HG03108 (cell line): Measurements from ENCODE around the gene RFXAP.

Experiments
- ATAC-seq: cut with Tn5 transposase; IDR thresholded peaks from one replicate; pipeline ENCODE4 v1.9.1; 2021; ENCODE audit warnings: moderate library complexity; ENCODE audit not compliant: unreplicated experiment

The RFXAP gene

DNA sequence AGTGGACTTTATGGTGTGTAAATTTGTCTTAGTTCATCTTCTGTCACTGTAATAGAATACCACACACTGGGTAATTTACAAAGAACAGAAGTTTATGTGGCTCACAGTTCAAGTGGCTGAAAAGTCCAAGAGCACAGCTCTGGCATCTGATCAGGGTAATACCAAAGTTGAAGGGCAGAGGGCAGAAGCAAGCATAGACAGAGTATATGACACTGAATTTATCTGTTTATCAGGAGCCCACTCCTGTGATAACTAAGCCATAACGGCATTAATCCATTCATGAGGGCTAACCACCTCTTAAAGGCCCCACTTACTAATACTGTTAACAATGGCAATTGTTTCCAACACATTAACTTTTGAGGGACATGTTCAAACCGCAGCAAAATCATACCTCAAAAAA, 4.0 kb upstream of the RFXAP start:
- no peak for ATAC-seq

DNA sequence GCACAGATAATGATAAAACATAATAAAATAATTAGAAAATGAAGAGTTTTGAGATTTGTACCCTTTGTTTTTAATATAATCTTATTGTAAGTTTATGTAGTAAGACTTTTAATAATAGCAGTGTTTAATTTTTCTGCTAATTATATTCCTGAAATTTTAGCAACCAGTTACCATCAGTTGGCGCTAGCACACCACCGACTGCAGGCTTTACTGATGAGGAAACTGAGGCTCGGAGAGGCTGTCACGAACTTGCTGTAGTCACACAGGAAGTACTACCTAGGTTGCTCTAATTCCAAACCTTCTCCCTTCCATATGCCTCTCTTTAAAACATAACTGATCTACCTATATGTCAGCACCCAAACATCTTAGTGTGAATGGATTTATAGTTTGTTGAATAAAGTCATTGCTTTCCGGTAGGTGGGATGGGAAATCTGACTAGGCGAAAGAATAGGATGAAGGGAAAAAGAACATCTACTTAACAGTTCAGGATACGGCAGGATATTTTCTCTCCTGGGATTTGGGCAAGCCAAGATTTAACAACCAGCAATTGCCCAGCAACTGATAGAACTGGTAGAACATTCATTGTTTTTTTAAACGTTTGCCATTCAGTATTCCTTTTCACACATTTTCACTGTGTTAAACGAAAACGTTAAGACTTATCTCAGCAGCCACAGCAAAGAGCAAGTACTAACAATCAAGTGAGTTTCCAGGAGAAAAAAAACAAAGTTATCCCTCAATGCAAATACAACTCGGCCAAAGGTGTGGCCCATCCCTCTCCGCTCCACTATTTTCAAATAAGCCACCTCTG, 822 bp upstream of the RFXAP start:
- ATAC-seq, result no peak

DNA sequence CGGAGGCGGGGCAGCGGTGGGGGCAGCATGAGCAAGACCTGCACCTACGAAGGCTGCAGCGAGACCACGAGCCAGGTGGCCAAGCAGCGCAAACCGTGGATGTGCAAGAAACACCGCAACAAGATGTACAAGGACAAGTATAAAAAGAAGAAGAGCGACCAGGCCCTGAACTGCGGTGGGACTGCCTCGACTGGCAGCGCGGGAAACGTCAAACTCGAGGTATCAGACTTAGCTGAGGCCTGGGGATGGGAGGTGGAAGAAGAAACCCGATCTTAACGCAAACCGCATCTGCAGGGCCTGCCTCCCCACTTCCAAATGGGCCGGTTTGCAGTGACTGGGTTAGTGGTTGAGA, 693 bp downstream of the RFXAP start:
- ATAC-seq, result peak; percentile 6

DNA sequence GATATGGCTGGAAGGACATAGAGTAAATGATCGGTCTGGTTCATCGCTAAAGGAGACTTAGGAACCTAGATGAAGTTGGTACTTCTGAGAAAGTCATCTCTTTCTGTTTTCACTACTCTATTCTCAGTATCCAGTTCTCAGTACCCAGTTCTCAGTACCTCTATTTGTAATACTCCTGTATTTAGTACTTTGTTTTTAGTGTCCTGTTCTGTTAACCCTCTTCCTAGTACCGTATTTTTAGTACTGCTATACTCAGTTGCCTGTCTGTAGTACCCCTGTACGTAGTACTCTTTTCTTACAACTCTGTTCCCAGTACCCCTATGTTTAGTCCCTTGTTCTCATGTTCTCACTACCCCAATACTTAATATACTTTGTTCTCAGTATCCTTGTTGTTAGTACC, 1.2 kb downstream of the RFXAP start:
- peak; percentile 59 for ATAC-seq

DNA sequence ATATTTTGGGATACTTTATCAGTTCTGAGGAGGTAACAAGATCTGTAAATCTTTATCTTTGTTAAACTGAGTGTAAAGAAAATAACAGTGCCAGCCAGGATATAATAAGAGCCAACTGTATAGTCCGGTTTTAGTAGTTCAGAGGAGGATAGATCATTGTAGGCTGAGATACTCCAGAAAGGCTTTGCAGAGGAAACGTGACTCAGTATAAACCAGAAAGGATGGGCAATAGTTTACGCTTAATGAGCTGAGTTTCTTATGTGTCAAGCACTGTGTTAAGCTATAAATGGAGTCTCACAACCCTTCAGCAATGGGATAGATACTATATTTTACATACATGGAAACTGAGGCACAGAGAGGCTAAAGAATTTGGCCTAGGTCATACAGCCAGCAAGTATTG, 3.8 kb downstream of the RFXAP start:
- ATAC-seq, result no peak

DNA sequence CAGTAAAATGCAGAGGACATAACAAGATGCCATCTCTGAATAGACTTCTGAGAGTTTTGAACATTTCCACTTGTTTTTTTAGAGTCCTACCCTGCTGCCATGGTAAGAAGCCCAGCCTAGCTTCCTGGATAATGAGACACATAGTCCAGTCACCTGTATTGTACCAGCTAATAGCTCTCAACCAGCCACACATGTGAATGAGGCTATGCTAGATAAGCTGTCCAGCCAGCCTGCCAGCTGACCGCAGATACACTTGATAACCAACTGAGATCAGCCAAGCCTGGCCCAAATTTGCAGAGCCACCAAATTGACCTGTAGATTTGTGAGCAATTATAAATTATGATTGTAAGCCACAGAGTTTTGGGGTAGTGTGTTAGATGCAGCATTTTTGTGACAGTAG, 10.7 kb downstream of the RFXAP start:
- no peak for ATAC-seq

DNA sequence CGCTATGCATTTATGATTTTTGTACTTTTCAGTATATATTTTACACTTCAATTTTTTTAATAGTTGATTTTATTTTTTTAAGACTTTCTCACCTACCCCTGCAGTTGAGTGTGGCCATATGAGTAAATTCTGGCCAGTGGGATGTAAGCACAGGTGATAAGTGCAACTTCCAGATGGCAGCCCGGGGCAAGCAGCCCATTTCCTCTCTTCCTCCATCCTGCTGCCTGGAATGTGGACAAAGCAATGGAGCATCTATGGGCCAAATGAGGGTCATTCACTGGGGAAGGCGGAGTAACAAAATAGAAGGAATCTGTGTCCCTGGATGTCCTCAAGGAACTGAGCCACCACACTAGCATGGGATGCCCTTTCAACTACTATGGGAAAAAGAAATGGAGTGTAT, 12.3 kb downstream of the RFXAP start:
- ATAC-seq, result no peak

DNA sequence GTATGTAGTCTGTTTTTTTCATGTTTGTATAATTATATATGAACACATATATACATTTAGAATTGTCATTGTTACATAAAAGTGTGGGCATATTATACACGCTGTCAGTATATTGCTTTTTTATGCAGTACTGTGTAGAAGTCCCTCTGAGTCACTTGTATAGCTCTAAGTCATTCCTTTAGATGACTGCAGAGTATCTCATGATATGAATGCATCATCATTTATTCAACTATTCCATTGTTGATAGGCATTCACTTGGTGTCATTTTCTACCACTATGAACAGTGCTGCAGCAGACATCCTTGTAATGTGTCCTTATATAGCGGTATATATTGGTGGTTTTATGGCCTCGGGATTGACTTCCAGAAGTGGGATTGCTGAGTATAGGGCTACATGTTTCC, 15.3 kb downstream of the RFXAP start:
- no peak for ATAC-seq

DNA sequence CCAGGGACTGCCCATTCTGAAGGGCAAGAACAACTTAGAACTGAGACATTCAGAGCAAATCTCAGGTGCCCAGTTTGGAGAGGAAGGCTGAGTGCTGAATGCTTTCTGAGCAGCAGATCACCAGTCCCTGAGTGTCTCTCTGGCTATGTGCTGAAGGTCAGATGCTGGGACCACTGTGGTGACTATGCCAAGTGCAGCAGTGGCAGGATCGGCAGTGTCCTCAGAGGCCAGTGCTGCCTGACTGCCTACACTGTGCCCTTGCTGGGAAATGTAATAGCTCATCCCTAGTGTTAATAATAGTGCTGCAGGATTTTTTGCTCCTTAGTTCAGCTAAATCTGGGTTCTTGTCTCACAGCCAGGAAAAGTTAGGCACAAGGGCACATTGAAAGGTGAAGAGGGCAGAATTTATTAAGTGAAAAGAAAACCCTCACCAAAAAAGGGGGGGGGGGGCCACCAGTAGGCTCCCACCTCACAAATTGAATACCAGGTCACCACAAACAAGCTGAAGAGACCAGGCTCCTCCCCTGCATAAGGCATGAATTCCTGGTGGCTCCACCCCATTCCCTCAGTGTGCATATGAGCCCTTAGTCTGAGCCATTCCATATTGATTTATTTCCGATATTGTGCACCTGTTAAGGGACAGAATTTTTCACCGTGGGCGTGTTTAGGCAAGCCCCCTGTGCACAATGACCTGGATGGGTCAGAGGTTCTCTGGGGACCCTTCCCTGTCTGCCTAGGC, 18.5 kb downstream of the RFXAP start:
- ATAC-seq, result no peak

DNA sequence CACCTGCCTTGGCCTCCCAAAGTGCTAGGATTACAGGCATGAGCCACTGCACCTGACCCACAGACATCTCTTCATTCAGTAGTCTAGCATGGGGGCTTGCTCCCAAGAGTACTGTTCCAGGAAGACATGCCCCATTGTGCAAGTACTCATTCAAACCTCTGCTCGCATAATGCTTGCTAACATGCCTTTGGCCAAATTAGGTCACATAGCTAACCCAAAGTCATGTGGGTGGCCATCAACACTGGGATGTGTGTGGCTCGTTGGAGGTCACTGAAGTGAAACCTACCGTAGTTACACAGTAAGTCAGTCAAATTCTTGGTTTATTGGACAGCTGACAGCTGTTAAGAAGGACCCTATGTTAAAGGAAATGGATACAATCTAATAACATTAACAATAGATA, 20.3 kb downstream of the RFXAP start:
- ATAC-seq, result no peak

DNA sequence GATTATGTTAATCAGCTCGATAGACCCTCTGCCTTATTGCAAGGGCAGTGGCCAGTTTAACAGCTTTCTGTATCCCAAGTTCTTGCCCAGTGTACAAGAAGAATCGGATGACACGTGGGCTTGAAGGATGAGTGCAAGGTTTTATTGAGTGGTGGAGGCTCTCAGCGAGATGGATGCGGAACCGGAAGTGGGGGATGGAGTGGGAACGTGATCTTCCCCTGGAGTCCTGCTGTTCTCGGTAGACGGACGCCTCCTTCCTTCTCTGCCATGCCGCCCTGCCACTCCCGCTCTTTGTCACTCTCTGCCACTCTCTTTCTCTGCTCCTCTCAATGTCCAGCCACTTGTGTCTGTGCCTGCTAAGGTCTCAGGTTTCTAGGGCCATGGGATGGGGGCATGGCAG, 21.0 kb downstream of the RFXAP start:
- no peak for ATAC-seq

DNA sequence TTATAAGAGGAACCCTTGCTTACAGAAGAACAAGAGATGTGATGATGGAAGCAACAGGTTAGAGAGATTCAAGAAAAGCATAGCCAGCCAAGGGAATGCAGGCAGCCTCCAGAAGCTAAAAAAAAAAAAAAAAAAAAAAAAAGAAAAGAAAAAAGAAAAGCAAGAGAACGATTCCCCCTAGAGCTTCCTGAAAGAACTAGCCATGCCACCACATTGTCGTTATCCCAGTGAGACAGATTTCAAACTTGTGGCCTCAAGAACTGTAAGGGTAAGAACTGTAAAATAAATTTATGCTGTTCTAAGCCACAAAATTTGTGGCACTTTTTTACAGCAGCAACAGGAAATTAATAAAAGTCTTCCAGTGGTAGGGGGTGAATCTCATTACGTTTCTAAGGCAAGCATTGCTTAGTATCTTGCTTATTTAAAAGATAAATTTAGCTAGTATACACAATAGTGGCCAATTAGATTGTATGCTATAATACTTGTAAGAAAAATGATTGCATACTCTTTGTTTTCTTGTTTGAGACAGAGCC, 21.8 kb downstream of the RFXAP start:
- no peak for ATAC-seq

DNA sequence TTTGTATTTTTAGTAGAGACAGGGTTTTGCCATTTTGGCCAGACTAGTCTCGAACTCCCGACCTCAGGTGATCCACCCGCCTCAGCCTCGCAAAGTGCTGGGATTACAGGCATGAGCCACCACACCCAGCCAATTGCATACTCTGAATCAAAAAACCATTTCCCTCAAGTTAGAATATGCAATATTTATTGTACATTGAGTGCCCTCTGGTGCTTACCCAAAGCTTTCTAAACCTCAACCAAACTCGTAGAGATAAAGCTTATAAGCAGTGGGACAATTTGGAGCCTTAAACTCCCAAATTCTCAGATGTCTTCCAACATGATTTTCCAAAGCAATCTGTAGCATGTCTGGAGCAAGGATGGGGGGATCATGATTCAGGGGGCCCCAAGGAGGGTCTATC, 22.4 kb downstream of the RFXAP start:
- no peak for ATAC-seq

DNA sequence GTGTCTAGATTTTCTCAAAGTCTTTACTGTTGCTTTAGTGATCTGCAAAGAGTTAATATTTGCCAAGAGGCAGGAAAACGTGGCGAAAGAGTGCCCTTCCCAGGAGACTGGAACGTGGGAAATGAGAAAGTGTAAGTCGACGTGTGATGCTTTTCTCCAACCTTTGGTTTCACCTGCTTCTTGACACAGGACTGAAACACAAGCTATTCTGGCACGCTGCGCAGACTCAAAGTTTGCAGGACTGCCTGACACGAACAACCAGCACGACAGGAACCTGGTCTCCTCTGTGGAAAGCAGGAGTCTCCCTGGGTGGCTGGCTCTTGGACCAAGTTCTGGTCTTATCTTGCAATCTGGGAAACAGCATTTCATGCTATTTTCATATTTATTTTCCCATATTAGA, 28.6 kb downstream of the RFXAP start:
- no peak for ATAC-seq

DNA sequence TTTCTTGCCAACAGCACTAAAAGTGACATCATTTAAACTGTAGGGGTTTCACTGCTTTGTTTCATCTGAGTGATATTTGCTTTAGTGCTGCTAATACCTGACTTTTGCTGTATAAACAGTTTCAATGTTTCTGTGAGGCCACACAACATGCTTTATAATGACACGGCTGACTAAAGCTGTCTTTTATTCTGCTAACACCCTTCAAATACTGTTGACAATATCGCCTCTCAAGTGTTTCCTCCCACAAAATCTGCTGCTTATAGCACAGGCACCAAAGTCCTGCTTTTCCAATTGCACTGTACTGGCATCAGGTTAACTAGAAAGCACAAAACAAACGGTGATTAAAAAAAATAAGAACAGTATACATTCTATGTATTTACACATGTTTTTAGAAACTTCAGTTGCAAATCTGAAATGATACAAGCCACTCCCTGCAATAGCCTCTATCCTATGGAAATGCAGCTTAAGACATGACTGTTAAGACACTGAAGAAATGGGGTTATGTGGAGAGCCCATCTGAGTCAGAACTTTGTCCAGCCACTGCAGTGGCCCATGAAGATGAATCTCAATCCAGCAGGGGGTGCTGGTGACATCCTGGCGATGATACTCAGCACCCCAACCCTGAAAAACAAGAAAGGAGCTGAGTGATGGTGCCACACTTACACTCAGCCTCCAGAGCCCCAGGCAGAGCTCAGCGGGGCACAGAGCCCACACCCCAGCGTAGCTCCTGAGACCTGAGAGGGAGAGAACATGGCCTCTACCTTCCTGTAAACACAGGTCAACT, 29.4 kb downstream of the RFXAP start:
- no peak for ATAC-seq

DNA sequence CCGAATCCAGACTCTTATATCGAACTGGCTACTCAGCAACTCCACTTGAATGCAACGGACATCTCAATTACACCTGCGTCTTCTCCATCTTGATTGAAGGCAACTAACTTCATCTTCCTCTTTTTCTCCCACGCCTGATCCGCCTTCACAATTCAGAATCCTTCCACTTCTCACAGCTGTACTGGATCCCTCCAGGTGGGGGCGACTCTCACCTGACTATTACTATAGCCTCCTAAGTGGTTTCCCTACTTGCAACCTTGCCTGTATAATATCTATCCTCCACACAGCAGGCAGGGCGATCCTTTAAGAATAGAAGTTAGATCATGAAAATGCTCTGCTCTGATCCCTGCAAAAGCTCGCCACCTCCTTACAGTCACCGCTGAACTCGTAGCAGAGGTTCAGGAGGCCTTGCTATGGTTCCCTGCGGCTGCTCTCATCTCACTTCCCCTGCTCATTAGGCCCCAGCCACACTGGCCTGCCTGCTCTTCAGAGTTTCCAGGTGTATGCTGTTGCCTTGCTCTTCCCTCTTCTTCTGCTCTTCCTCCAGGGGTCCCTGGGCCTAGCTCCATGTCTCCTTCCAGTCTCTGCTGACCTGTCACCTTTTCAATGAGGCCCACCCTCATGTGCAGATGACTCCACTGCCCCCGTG, 31.9 kb downstream of the RFXAP start:
- ATAC-seq, result no peak

DNA sequence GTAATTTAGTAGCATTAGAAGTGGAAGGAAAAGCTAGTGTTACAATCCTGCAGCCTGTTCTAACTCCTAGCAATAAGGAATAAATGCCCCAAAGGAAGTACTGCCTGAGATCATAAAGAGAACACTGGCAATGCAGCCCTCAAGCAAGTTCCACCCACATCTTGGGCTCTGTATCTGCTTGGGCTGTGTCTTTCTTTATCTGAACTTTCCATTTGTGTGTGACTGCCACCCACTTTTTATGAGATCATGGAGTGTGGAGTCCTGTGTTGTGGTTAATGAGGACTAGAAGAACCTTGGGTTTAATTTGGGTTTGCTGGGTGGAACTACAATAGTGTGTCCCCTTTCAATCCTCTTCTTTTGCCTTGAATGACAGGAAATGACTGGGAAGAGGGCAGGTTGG, 38.2 kb downstream of the RFXAP start:
- ATAC-seq, result no peak

DNA sequence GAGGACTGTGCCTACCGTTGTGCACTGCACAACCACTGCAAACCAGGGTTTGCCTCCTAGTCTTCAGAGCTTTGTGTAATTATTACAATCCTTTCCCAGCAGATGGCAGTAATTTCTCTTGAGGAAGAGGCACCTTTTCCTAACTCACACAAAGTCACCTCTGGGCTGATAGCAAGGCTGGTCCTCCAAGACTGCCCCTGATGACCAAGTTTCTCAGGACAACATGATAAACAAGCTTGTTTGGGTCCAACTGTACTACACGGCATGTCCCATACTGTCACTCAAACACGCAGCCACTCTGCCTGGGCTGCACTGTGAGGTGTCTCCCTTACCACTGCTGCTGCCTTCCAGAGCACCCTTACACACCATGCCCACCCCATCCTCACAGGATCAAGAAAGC, 39.3 kb downstream of the RFXAP start:
- no peak for ATAC-seq

DNA sequence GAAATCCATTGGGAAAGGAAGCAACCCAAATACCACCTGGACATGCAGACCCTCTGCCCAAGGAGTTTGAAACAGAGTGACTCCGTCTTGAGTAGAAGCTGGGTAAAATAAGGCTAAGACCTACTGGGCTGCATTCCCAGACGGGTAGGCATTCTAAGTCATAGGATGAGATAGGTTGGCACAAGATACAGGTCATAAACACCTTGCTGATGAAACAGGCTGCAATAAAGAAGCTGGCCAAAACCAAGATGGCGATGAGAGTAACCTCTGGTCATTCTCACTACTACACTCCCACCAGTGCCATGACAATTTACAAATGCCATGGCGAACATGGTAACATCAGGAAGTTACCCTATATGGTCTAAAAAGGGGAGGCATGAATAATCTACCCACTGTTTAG, 40.2 kb downstream of the RFXAP start:
- ATAC-seq, result no peak

DNA sequence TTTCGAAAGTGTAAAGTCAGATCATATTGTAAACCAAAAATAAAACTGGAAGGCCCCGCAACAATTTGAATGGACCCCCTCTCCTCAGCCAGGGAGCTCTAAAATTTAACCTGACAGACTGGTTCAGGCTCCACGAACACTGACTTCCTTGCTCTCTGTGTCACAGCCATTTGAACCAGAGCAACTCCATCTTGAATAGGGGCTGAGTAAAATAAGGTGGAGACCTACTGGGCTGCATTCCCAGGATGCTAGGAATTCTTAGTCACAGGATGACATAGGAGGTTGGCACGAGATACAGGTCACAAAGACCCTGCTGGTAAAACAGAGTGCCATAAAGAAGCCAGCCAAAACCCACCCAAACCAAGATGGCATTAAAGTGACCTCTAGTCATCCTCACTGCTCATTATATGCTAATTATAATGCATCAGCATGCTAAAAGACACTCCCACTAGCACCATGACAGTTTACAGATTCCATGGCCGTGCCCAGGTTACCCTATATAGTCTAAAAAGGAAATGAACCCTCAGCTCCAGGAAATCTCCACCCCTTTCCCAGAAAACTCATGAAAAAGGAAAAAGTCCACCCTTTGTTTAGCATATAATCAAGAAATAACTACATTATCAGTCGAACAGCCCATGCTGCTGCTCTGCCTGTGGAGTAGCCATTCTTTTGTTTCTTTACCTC, 43.1 kb downstream of the RFXAP start:
- ATAC-seq, result no peak

DNA sequence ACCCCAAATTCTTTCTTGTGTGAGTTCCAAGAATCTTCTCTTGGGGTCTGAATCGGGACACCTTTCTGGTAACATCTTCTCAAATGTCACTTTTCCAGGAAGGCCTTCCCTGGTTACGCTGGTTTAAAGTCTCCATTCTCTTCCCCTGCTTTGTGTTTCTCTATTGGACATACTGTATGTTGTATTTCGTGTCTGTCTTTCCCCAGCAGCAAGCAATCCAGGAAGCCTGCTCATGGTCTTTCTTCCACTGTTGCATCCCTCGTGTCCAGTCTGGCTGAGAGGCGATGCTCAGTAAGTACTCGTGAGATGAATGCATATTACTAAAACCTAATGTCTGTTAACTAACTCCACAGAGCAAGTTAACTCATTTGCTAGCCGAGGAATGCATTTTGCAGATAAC, 43.7 kb downstream of the RFXAP start:
- no peak for ATAC-seq
